IMR-90 (cell line): ENCODE data around the gene ZYX. TPM values are rescaled to one million over a fixed set of nuclear protein-coding genes. Genes with fewer than 3 reads are reported as not detected.

Experiments
- ATAC-seq: fragments of 200-7000 bp; cut with Tn5 transposase; 2 replicates; pipeline ENCODE4 v1.9.1; 2020; ENCODE audit warnings: low read depth, mild to moderate bottlenecking, moderate library complexity
- BruUV-seq: library from RNA; stranded (reverse); fragments of 400-500 nt; replicated peaks from 2 replicates; lab custom pipeline; 2021; lab: Mats Ljungman, UMichigan
- CTCF ChIA-PET: fragments of 300-600 bp; formaldehyde crosslinking; extraction: SDS; loops from one replicate; lab custom pipeline; 2021; ENCODE audit warnings: antibody characterized with exemption; lab: Yijun Ruan, JAX
- POLR2A ChIA-PET: fragments of 300-600 bp; sonication (Branson Sonifier 250); formaldehyde crosslinking; loops from one replicate; lab custom pipeline; 2022; ENCODE audit warnings: antibody characterized with exemption; ENCODE audit not compliant: unreplicated experiment; lab: Charles Lee
- DNase-seq: peaks from one replicate; pipeline ENCODE4 v3.0.0; 2013
- H2AFZ ChIP-seq: replicated peaks from 2 replicates; pipeline ENCODE3; 2013; ENCODE audit warnings: low read length, mild to moderate bottlenecking; ENCODE audit not compliant: poor library complexity
- H2AK5ac ChIP-seq: 2 replicates; pipeline ENCODE4 v1.6.1; 2013; ENCODE audit warnings: low read depth, low read length, inconsistent platforms
- H2AK9ac ChIP-seq: replicated peaks from 2 replicates; pipeline ENCODE3; 2013; ENCODE audit warnings: mild to moderate bottlenecking, low read depth, low read length, moderate library complexity; ENCODE audit not compliant: poor library complexity
- H2BK120ac ChIP-seq: 2 replicates; pipeline ENCODE4 v1.6.1; 2013; ENCODE audit warnings: low read depth, low read length, inconsistent platforms
- H2BK15ac ChIP-seq: 3 replicates; pipeline ENCODE4 v1.6.1; 2013; ENCODE audit warnings: low read depth, low read length, inconsistent platforms
- H2BK20ac ChIP-seq: 2 replicates; pipeline ENCODE4 v1.6.1; 2013; ENCODE audit warnings: low read depth, mild to moderate bottlenecking, inconsistent platforms, low read length, moderate library complexity
- H2BK5ac ChIP-seq: 2 replicates; pipeline ENCODE4 v1.6.1; 2013; ENCODE audit warnings: mild to moderate bottlenecking, low read depth, low read length, inconsistent platforms; ENCODE audit not compliant: poor library complexity, severe bottlenecking
- H3K14ac ChIP-seq: replicated peaks from 2 replicates; pipeline ENCODE4 v1.6.1; 2013; ENCODE audit warnings: low read depth, low read length, inconsistent platforms
- H3K18ac ChIP-seq: 2 replicates; pipeline ENCODE4 v1.6.1; 2013; ENCODE audit warnings: low read depth, low read length, control low read depth
- H3K23ac ChIP-seq: 2 replicates; pipeline ENCODE4 v1.6.1; 2013; ENCODE audit warnings: low read depth, low read length, inconsistent platforms
- H3K27ac ChIP-seq: 2 replicates; pipeline ENCODE4 v1.5.1; 2013; ENCODE audit warnings: mild to moderate bottlenecking, control low read depth, low read length; ENCODE audit not compliant: insufficient read depth
- H3K27me3 ChIP-seq: 2 replicates; pipeline ENCODE4 v1.6.1; 2013; ENCODE audit warnings: low read length; ENCODE audit not compliant: control insufficient read depth, insufficient read depth
- H3K36me3 ChIP-seq: 2 replicates; pipeline ENCODE4 v1.6.1; 2013; ENCODE audit warnings: low read length, mixed read lengths; ENCODE audit not compliant: control insufficient read depth, insufficient read depth
- H3K4ac ChIP-seq: 2 replicates; pipeline ENCODE4 v1.6.1; 2013; ENCODE audit warnings: low read depth, low read length, inconsistent platforms
- H3K4me1 ChIP-seq: 2 replicates; pipeline ENCODE4 v1.6.1; 2013; ENCODE audit warnings: low read length, mixed read lengths; ENCODE audit not compliant: control insufficient read depth, insufficient read depth
- H3K4me2 ChIP-seq: 2 replicates; pipeline ENCODE4 v1.6.1; 2013; ENCODE audit warnings: low read depth, mild to moderate bottlenecking, control low read depth, low read length, moderate library complexity
- H3K4me3 ChIP-seq: 2 replicates; pipeline ENCODE4 v1.5.1; 2013; ENCODE audit warnings: low read depth, mild to moderate bottlenecking, control low read depth, low read length, moderate library complexity; ENCODE audit not compliant: insufficient read depth
- H3K56ac ChIP-seq: 2 replicates; pipeline ENCODE4 v1.6.1; 2013; ENCODE audit warnings: low read length, inconsistent platforms; ENCODE audit not compliant: insufficient read depth; ENCODE audit errors: extremely low read depth
- H3K79me1 ChIP-seq, 2 experiments: 2 replicates each; pipeline ENCODE4 v1.6.1; 2013; ENCODE audit warnings: low read length in 2 of 2, inconsistent platforms in 1 of 2, low read depth in 1 of 2
- H3K9ac ChIP-seq: 2 replicates; pipeline ENCODE4 v1.6.1; 2013; ENCODE audit warnings: low read depth, low read length, control low read depth
- H3K9me1 ChIP-seq: 2 replicates; pipeline ENCODE4 v1.6.1; 2013; ENCODE audit warnings: low read length, inconsistent platforms; ENCODE audit not compliant: insufficient read depth
- H3K9me3 ChIP-seq: 2 replicates; pipeline ENCODE4 v1.6.1; 2013; ENCODE audit warnings: low read length; ENCODE audit not compliant: control insufficient read depth, insufficient read depth
- H4K20me1 ChIP-seq: 2 replicates; pipeline ENCODE4 v1.6.1; 2013; ENCODE audit warnings: low read length, inconsistent platforms; ENCODE audit not compliant: insufficient read depth
- H4K5ac ChIP-seq: 2 replicates; pipeline ENCODE4 v1.6.1; 2013; ENCODE audit warnings: mild to moderate bottlenecking, low read depth, low read length, control low read depth
- H4K8ac ChIP-seq, 2 experiments: 2 replicates each; pipeline ENCODE4 v1.6.1; 2013; ENCODE audit warnings: low read depth in 2 of 2, low read length in 2 of 2, control low read depth in 1 of 2, inconsistent platforms in 1 of 2
- H4K91ac ChIP-seq: 2 replicates; pipeline ENCODE4 v1.6.1; 2013; ENCODE audit warnings: low read depth, low read length, inconsistent platforms; ENCODE audit not compliant: insufficient read depth
- BHLHE40 ChIP-seq: fragments of 150-350 bp; IDR thresholded peaks from 2 replicates; pipeline ENCODE4 v1.6.1; 2016; ENCODE audit warnings: mild to moderate bottlenecking, low read depth, low read length
- CEBPB ChIP-seq: IDR thresholded peaks from 2 replicates; pipeline ENCODE4 v1.6.1; 2012; ENCODE audit warnings: low read depth, low read length, improper control_type of control experiment
- CHD1 ChIP-seq: IDR thresholded peaks from 2 replicates; pipeline ENCODE4 v1.6.1; 2012; ENCODE audit warnings: low read depth, low read length, improper control_type of control experiment
- FOS ChIP-seq: fragments of 150-350 bp; IDR thresholded peaks from 2 replicates; pipeline ENCODE4 v1.6.1; 2016; ENCODE audit warnings: low read depth, low read length
- MAZ ChIP-seq: IDR thresholded peaks from 2 replicates; pipeline ENCODE4 v1.6.1; 2012; ENCODE audit warnings: low read depth, mild to moderate bottlenecking, low read length, improper control_type of control experiment, moderate library complexity, borderline replicate concordance
- NFE2L2 ChIP-seq: fragments of 150-350 bp; IDR thresholded peaks from 2 replicates; pipeline ENCODE4 v1.6.1; 2016; ENCODE audit warnings: low read depth, mild to moderate bottlenecking, low read length
- POLR2A ChIP-seq: IDR thresholded peaks from 2 replicates; pipeline ENCODE4 v1.6.1; 2012; ENCODE audit warnings: mild to moderate bottlenecking, low read depth, low read length
- RAD21 ChIP-seq: IDR thresholded peaks from 2 replicates; pipeline ENCODE4 v1.6.1; 2012; ENCODE audit warnings: low read length, improper control_type of control experiment
- WGBS, 2 experiments: methylation state at CpG; one replicate each; pipeline versions ENCODE4 v1.1.5 to v1.1.7; 2013; ENCODE audit warnings: missing lambda C conversion rate in 2 of 2; ENCODE audit not compliant: insufficient read length in 1 of 2; ENCODE audit errors: extremely low coverage in 2 of 2; 5-methylcytosine and 5-hydroxymethylcytosine counted together
- dilution Hi-C: fragments of 300-500 bp; cut with HindIII; formaldehyde crosslinking; loops from one replicate; pipeline ENCODE4 v1.14.3; 2018; ENCODE audit warnings: low sequenced_read_pairs; ENCODE audit not compliant: unreplicated experiment
- in situ Hi-C: fragments of 300-500 bp; cut with MboI; formaldehyde crosslinking; loops from 3 replicates; pipeline ENCODE4 v1.14.3; 2019; ENCODE audit warnings: low sequenced_read_pairs, inconsistent platforms, mixed read lengths
- intact Hi-C: fragments of 100-400 bp; cut with micrococcal nuclease; formaldehyde crosslinking; loops from 2 replicates; pipeline ENCODE4 v1.10.0; 2022
- polyA plus RNA-seq, 3 experiments: library from polyadenylated mRNA; depleted of rRNA; stranded (reverse); fragments of >200 nt; gene quantifications; 2 replicates each; pipeline ENCODE4 v1.2.3, GENCODE V29; 2012; ENCODE audit warnings: low replicate concordance in 1 of 3
- total RNA-seq: library from RNA; depleted of rRNA; stranded (reverse); fragments of >200 nt; gene quantifications from 2 replicates; pipeline ENCODE4 v1.2.3, GENCODE V29; 2012
- TF ChIP-seq, protein P1 (sequence below): fragments of 150-350 bp; IDR thresholded peaks from 2 replicates; pipeline ENCODE4 v1.6.1; 2017; ENCODE audit warnings: mild to moderate bottlenecking, antibody characterized with exemption, low read length, low read depth
- TF ChIP-seq, protein P2 (sequence below): fragments of 150-350 bp; IDR thresholded peaks from 2 replicates; pipeline ENCODE4 v1.6.1; 2016; ENCODE audit warnings: low read depth, mild to moderate bottlenecking, low read length, moderate library complexity, borderline replicate concordance
- TF ChIP-seq, protein P3 (sequence below): conservative IDR thresholded peaks from 2 replicates; pipeline ENCODE4 v1.5.1; 2012; ENCODE audit warnings: mild to moderate bottlenecking, low read depth, low read length, improper control_type of control experiment

Gene ZYX
- total and polyA plus RNA-seq, 2 of the 4 experiments (the other 2 are of a cell fraction) = 22.6 to 334 TPM

DNA sequence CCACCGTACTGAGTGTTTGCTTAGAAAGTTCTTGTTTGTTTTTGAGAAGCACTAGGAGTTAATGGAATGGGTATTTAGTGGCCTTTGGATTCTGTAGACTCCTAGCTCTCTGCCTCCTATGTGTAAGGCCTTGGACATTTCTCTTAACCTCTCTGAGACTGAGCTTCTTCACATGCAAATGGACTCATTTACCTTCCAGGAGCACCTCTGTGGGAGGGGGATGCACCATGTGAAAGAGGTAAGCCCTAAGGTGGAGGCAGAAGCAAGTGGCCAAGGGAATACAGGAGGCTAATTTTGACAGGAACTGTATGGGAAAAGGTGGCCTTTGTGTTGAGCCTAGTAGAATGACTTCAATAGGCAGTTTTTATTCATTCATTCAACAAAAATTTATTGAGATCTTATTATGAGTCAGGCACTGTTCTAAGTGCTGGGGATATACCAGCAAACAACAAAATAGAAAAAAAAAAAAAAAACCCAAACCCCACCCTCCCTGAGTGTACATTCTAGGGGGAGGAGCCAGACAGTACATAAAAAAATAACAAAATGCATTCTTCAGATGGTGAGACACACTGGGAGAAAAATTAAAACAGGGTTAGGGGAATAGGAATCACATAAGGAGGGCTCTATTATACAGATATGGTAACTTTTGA lies 36.7 kb downstream of the ZYX start:
- dilution Hi-C loops = no loop called here
- Histone ChIP-seq H2AFZ (no peak overlapping the region), H3K9ac (no peak overlapping the region), H3K18ac (no peak overlapping the region), H3K27me3 (no peaks in the 10 kb centered on the region), H4K8ac (no peak overlapping the region), H3K9me1 (no peaks in the 10 kb centered on the region; the same call in 1 of the 2 replicates), H3K56ac (no peak overlapping the region), H4K5ac (no peak overlapping the region), H3K79me1 (no peaks in the 10 kb centered on the region), H3K23ac (peak overlapping the region; percentile 65; the same call in 1 of the 2 replicates), H3K4me2 (no peak overlapping the region), H3K4me1 (peaks cover 4% of the 10 kb centered on the region), H3K4me3 (no peak overlapping the region), H4K20me1 (no peaks in the 10 kb centered on the region), H3K4ac (peak overlapping the region; percentile 40; the same call in 1 of the 2 replicates), H2AK5ac (no peak overlapping the region), H2BK15ac (no peak overlapping the region), H4K91ac (no peak overlapping the region), H3K36me3 (no peaks in the 10 kb centered on the region), H3K27ac (no peak overlapping the region), H2BK5ac (no peak overlapping the region), H2BK20ac (no peak overlapping the region), H3K9me3 (no peaks in the 10 kb centered on the region), H3K14ac (no peak overlapping the region), H2AK9ac (no peak overlapping the region), H2BK120ac (no peak overlapping the region)
- no CpG with 5 or more reads among the region's 1 CpG for WGBS, 2 experiments
- no peak for TF ChIP-seq RAD21
- no peak for TF ChIP-seq NFE2L2
- no peak for TF ChIP-seq POLR2A
- TF ChIP-seq CHD1 = no peak
- TF ChIP-seq, protein P1, sequence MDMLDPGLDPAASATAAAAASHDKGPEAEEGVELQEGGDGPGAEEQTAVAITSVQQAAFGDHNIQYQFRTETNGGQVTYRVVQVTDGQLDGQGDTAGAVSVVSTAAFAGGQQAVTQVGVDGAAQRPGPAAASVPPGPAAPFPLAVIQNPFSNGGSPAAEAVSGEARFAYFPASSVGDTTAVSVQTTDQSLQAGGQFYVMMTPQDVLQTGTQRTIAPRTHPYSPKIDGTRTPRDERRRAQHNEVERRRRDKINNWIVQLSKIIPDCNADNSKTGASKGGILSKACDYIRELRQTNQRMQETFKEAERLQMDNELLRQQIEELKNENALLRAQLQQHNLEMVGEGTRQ = no peak
- no peak for TF ChIP-seq MAZ
- TF ChIP-seq, protein P2, sequence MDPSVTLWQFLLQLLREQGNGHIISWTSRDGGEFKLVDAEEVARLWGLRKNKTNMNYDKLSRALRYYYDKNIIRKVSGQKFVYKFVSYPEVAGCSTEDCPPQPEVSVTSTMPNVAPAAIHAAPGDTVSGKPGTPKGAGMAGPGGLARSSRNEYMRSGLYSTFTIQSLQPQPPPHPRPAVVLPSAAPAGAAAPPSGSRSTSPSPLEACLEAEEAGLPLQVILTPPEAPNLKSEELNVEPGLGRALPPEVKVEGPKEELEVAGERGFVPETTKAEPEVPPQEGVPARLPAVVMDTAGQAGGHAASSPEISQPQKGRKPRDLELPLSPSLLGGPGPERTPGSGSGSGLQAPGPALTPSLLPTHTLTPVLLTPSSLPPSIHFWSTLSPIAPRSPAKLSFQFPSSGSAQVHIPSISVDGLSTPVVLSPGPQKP = no peak
- TF ChIP-seq, protein P3, sequence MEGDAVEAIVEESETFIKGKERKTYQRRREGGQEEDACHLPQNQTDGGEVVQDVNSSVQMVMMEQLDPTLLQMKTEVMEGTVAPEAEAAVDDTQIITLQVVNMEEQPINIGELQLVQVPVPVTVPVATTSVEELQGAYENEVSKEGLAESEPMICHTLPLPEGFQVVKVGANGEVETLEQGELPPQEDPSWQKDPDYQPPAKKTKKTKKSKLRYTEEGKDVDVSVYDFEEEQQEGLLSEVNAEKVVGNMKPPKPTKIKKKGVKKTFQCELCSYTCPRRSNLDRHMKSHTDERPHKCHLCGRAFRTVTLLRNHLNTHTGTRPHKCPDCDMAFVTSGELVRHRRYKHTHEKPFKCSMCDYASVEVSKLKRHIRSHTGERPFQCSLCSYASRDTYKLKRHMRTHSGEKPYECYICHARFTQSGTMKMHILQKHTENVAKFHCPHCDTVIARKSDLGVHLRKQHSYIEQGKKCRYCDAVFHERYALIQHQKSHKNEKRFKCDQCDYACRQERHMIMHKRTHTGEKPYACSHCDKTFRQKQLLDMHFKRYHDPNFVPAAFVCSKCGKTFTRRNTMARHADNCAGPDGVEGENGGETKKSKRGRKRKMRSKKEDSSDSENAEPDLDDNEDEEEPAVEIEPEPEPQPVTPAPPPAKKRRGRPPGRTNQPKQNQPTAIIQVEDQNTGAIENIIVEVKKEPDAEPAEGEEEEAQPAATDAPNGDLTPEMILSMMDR = no peak
- TF ChIP-seq BHLHE40 = no peak
- no peak for TF ChIP-seq FOS
- no peak for TF ChIP-seq CEBPB
- ATAC-seq (peak; percentile 31; the same call in 1 of the 2 replicates), DNase-seq (peak; percentile 26)
- ChIA-PET CTCF (interaction anchor here (0.7 to 3.7 kb wide), 4 partner anchors 16 to 941 kb away, joined by 3 to 24 read pairs (median 4); no protein-coding TSS in a partner anchor), POLR2A (no interaction called here)
- no TSS peak for BruUV-seq
- in situ Hi-C loops = no loop called here
- intact Hi-C loops = loop anchor here (2.0 to 5.0 kb wide), 2 partner anchors 177 to 411 kb away; no protein-coding TSS in a partner anchor
